ENCODE data around the gene PTCD2. TPM values are rescaled to one million over a fixed set of nuclear protein-coding genes. Genes with fewer than 3 reads are reported as not detected.

PTCD2 gene
- total and polyA plus RNA-seq, 9 of the 15 experiments (the other 6 are each of a cell fraction or from before 2014, with no cell fraction given) = 11.9 to 28.5 (median 18.6) TPM

GRCh38 chr5:72281764-72282499, 38.2 kb upstream of the PTCD2 start (continued):
- TF ChIP-seq GATAD2B (IDR thresholded peaks at IDR 0.05; ENCODE audit: borderline replicate concordance) (no peak), SMAD1 (IDR thresholded peaks at IDR 0.05; ENCODE audit: low read depth, low read length, partially characterized antibody) (no peak), BACH1 (tag; IDR thresholded peaks at IDR 0.05) (peak; percentile 47; the same call in 1 of the 2 replicates), HNRNPK (IDR thresholded peaks at IDR 0.05; ENCODE audit: low read depth, low read length, poor library complexity, severe bottlenecking) (no peak), RBM17 (IDR thresholded peaks at IDR 0.05; ENCODE audit: borderline replicate concordance, low read depth, low read length) (no peak), CLOCK (CRISPR knock-in tag; IDR thresholded peaks at IDR 0.05; ENCODE audit: borderline replicate concordance) (no peak), ZNF436 (CRISPR knock-in tag; IDR thresholded peaks at IDR 0.05) (no peak), XRCC4 (IDR thresholded peaks at IDR 0.05; ENCODE audit: extremely low read depth, insufficient read depth, insufficient read length) (no peak), MNT (conservative IDR thresholded peaks at IDR 0.05) (no peak), TBL1XR1 (IDR thresholded peaks at IDR 0.05; ENCODE audit: low read length in 2 of 2) (no peak), OTX1 (CRISPR knock-in tag; IDR thresholded peaks at IDR 0.05) (no peak), CBFB (CRISPR knock-in tag; IDR thresholded peaks at IDR 0.05) (no peak), HCFC1 (IDR thresholded peaks at IDR 0.05; ENCODE audit: low read depth, low read length) (no peak), NCOA6 (IDR thresholded peaks at IDR 0.05) (no peak), SP2 (IDR thresholded peaks at IDR 0.05; ENCODE audit: extremely low read depth, low read depth, low read length, poor library complexity, severe bottlenecking) (no peak), FOXA1 (IDR thresholded peaks at IDR 0.05; ENCODE audit: borderline replicate concordance) (no peak), ZNF79 (CRISPR knock-in tag; IDR thresholded peaks at IDR 0.05; ENCODE audit: low read depth) (no peak), IRF1 (CRISPR knock-in tag; IDR thresholded peaks at IDR 0.05; ENCODE audit: borderline replicate concordance) (no peak), EP300 (IDR thresholded peaks at IDR 0.05; ENCODE audit: low read length) (peak; percentile 93), MBD2 (IDR thresholded peaks at IDR 0.05; ENCODE audit: borderline replicate concordance, low read depth) (no peak), FOXJ3 (CRISPR knock-in tag; IDR thresholded peaks at IDR 0.05) (no peak), NELFE (IDR thresholded peaks at IDR 0.05; ENCODE audit: insufficient read depth, insufficient read length) (no peak), GTF2B (IDR thresholded peaks at IDR 0.05; ENCODE audit: extremely low read depth, insufficient read length) (no peak), MCM2 (IDR thresholded peaks at IDR 0.05; ENCODE audit: low read depth) (no peak)
